ENCODE data around the gene ELMO1.
A peak's percentile ranks its signal among the peaks of the same experiment; 100 is the strongest.
"Not testable (repeated sequence)": the region's sequence is repeated elsewhere in the genome, so short reads cannot be mapped to it uniquely, and the experiment has no call there.

The ELMO1 gene

DNA sequence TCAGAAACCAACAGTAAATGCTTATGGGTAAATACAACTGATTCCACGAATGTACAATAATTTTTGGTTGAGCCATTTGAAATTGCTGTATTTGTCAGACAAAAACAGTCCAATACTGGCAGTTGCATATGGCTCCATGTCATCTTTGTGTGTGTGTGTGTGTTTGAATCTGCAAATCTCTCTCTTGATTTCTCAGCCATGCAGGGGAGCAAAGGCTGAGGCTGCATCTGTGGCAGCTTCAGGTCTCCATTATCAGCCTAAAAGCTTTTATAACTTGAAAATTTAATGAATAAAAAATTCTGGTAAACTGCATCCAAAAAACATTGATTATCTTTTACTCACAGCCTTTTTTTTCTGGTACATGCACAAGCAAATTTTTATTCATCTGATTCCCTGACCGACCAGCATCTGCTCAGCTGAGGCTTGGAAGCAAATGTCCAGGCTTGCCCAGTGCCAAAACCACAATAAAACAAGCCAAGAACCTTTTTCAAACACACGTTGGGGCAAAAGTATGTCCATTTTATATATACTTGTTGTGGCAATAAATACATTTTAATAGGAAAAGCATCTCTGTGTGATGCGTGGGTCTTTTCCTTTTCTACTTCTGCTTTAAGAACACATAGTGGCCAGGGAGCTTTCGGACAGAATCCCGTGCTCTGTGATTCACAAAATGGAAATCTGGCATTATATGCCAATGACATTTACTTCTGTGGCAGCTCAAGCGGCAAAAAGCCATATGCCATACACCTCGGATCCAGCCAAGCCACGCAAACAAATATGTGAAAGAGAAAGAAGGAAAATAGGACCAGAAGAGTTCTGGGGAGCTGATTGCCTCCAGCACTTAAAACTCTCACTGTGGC is 448.8 kb downstream of the ELMO1 start:
- no peak for DNase-seq

GRCh38 chr7:36995776-36996175 is 452.9 kb downstream of the ELMO1 start:
- DNase-seq = no peak

GRCh38 chr7:36994456-36995112 is 454.1 kb downstream of the ELMO1 start:
- no peak for DNase-seq

DNA sequence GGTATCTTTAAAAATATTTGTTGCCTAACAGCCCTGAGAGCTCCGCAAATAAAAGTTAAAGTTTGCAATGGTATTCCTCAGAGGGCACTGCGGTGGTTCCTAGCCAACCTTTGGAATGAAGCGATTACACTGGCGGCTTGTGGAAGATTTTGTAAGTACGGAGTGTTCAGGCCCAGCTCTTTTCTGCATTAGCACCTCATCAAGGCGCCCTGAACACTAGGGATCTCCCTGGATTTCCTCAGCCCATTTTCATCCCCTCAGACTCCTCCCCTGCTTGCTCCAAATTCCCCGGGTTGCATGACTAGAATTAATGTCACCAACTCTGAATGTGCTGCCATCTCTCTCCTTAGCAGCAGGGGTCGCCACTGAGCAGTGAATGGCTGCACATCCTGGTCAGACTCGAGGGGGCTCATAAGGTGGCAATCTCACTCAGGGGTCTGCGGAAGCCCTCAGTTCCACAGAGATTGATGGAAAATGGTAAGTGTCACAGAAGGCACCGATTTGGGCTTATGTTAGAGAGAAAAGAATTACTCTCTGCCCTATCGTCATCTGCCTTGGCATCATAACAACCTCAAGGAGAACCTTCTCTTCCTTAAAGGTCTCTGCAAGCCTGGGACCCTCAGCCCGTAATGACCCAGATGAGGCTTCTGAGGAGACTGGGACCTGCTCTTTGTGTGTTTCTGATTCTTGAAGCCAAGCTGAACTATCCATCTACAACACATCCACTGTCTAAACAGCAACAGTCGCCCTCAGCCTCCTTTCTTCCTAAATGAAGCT is 461.5 kb downstream of the ELMO1 start:
- peak; percentile 58 for DNase-seq

- no peak for DNase-seq
Measured at GRCh38 chr7:36986511-36986933, 462.1 kb downstream of the ELMO1 start.

- no peak for DNase-seq
Measured at GRCh38 chr7:36985866-36986400, 462.7 kb downstream of the ELMO1 start.

GRCh38 chr7:36985316-36985715 is 463.3 kb downstream of the ELMO1 start:
- no peak for DNase-seq

GRCh38 chr7:36984710-36985312 is 463.9 kb downstream of the ELMO1 start:
- no peak for DNase-seq

DNA sequence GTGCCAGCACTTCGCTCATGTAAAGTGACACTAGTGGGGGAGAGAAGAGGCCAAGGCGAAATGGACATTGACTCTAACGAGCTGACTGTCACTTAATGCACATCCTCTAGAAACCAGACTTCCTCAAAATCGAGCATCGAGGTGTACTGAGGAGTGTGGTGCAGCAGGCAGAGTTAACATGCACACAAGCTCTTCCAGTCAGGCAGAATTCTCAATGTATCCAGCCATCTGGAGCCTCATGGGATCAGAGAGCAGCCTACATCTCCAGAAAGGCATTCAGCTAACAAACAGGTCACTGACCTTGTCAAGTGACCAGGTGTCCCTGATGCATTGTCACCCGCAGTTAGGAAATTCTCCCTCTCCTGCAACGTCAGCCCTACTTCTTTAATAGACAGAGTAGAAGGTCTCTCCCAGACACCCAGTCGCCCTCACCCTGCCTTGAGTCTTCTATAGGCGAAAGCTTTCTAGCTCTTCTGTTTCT is 464.6 kb downstream of the ELMO1 start:
- DNase-seq = no peak

- DNase-seq = no peak
Measured at GRCh38 chr7:36982766-36983165, 465.9 kb downstream of the ELMO1 start.

DNA sequence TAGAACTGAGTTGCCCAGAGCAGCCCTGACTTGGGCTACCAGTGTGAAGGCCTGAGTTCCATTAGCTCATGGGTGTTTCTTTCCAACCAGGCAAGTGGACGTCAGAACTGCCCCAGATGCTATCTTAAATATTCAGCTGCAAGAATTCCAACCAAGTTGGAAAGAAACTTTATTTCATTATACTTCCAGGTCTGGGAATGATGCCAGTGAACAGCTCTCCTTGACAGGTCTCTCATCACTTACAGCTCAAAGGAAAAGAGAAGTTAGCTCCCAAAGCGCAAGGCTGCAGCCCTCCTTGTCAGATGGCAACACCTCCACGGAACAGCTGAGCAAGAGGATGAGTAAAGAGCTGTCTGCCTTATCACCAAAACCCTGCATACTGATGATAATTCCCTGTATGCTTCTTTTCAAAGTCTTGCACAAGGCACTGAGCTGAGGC is 468.8 kb downstream of the ELMO1 start:
- DNase-seq = no peak

- DNase-seq = no peak
Measured at GRCh38 chr7:36978461-36978860, 470.2 kb downstream of the ELMO1 start.

- no peak for DNase-seq
Measured at GRCh38 chr7:36977878-36978277, 470.8 kb downstream of the ELMO1 start.

GRCh38 chr7:36973534-36973933 is 475.1 kb downstream of the ELMO1 start:
- DNase-seq = not testable (repeated sequence)

DNA sequence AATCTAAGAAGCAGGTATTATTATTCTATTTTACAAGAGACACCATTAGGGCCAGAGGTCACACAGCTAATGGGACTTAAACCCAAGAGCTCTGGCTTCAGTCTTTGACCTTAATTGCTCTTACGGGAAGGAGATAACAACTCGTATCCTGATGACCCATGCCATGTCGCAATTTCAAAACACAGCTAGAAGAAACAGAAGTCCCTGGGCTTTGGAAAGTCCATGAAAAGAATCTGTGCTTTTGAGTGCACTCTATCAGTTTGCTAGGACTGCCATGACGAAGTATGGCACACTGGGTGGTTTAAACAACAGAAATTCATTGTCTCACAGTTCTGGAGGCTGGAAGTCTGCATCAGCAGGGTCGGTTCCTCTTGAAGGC is 476.5 kb downstream of the ELMO1 start:
- no peak for DNase-seq

DNA sequence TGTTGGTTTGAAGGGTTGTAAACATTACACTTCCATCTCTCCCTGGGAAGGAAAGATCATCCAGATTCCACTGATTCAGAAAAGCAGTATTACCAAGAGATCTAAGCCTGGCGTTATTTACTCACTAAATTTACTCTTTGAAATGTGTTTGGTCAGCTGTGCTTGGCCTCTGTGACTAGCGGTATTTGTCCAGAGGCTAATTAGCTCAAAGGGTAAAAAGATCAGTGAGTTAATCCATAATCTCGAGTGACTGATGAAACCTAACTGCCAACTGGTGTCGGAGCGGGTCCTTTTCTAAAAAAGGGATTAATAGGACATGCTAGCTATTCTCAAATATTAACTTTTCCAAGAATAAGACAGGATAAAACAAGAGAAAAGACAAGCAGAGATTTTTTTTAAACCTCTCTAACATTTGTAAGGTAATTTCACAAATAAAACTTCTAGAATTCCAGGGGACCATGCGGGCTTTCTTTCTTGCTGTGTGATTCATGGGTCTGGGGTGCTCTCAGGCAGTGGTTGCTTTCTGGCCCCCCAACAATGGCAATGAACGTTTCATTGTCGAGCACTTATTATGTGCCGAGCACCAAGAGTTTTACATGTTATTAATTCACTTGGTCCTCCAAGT is 477.0 kb downstream of the ELMO1 start:
- no peak for DNase-seq

- no peak for DNase-seq
Measured at GRCh38 chr7:36970551-36971514, 477.8 kb downstream of the ELMO1 start.

DNA sequence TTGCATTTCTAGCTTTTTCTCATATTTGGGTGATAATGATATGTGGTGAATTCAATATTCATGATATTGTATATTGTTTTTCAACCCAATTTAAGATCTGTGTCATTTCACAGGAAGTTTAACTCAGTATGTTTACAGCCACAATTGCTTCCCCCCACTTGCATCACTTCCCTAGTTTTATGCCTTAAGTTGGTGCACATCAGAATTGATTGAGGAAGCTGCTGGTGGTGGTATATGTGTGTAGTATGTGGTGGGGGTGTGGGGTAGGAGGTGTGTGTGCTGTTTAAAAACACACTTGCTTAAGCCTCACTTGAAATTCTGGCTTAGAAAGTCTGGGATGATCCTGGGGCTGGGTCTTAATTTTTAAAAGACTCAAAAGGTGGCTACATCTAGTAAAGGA is 479.3 kb downstream of the ELMO1 start:
- DNase-seq = no peak

DNA sequence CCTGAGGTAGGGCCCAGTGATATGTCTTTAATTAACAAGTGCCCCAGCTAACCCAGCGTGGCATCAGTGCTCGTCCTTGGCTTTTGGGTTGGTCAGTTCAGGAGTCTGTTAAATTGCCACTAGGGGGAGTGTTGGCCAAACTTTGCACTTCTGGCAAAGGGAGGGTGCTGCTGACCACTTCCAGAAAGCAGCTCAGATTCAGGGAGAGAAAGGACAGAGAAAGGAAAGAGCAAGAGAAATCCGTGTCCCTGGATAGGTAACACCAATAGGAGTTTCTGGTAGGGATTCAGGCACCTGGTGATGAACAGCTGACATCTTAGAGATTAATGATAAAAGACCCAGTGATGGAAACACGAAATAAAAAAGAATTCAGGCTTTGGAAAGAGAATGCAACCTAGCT is 481.3 kb downstream of the ELMO1 start:
- DNase-seq = peak; percentile 61

- DNase-seq = no peak
Measured at GRCh38 chr7:36966636-36967035, 482.0 kb downstream of the ELMO1 start.

- no peak for DNase-seq
Measured at GRCh38 chr7:36966039-36966438, 482.6 kb downstream of the ELMO1 start.
